IMR-90 (cell line): Measurements from ENCODE around the gene BICD1. TPM values are rescaled to one million over a fixed set of nuclear protein-coding genes. Genes with fewer than 3 reads are reported as not detected.

Experiments
- ATAC-seq: fragments of 200-7000 bp; cut with Tn5 transposase; 2 replicates; pipeline ENCODE4 v1.9.1; 2020; ENCODE audit warnings: low read depth, mild to moderate bottlenecking, moderate library complexity
- BruUV-seq: library from RNA; stranded (reverse); fragments of 400-500 nt; replicated peaks from 2 replicates; lab custom pipeline; 2021; lab: Mats Ljungman, UMichigan
- CTCF ChIA-PET: fragments of 300-600 bp; formaldehyde crosslinking; extraction: SDS; loops from one replicate; lab custom pipeline; 2021; ENCODE audit warnings: antibody characterized with exemption; lab: Yijun Ruan, JAX
- POLR2A ChIA-PET: fragments of 300-600 bp; sonication (Branson Sonifier 250); formaldehyde crosslinking; loops from one replicate; lab custom pipeline; 2022; ENCODE audit warnings: antibody characterized with exemption; ENCODE audit not compliant: unreplicated experiment; lab: Charles Lee
- DNase-seq: peaks from one replicate; pipeline ENCODE4 v3.0.0; 2013
- H2AFZ ChIP-seq: replicated peaks from 2 replicates; pipeline ENCODE3; 2013; ENCODE audit warnings: low read length, mild to moderate bottlenecking; ENCODE audit not compliant: poor library complexity
- H2AK5ac ChIP-seq: 2 replicates; pipeline ENCODE4 v1.6.1; 2013; ENCODE audit warnings: low read depth, low read length, inconsistent platforms
- H2AK9ac ChIP-seq: replicated peaks from 2 replicates; pipeline ENCODE3; 2013; ENCODE audit warnings: mild to moderate bottlenecking, low read depth, low read length, moderate library complexity; ENCODE audit not compliant: poor library complexity
- H2BK120ac ChIP-seq: 2 replicates; pipeline ENCODE4 v1.6.1; 2013; ENCODE audit warnings: low read depth, low read length, inconsistent platforms
- H2BK15ac ChIP-seq: 3 replicates; pipeline ENCODE4 v1.6.1; 2013; ENCODE audit warnings: low read depth, low read length, inconsistent platforms
- H2BK20ac ChIP-seq: 2 replicates; pipeline ENCODE4 v1.6.1; 2013; ENCODE audit warnings: low read depth, mild to moderate bottlenecking, inconsistent platforms, low read length, moderate library complexity
- H2BK5ac ChIP-seq: 2 replicates; pipeline ENCODE4 v1.6.1; 2013; ENCODE audit warnings: mild to moderate bottlenecking, low read depth, low read length, inconsistent platforms; ENCODE audit not compliant: poor library complexity, severe bottlenecking
- H3K14ac ChIP-seq: replicated peaks from 2 replicates; pipeline ENCODE4 v1.6.1; 2013; ENCODE audit warnings: low read depth, low read length, inconsistent platforms
- H3K18ac ChIP-seq: 2 replicates; pipeline ENCODE4 v1.6.1; 2013; ENCODE audit warnings: low read depth, low read length, control low read depth
- H3K23ac ChIP-seq: 2 replicates; pipeline ENCODE4 v1.6.1; 2013; ENCODE audit warnings: low read depth, low read length, inconsistent platforms
- H3K27ac ChIP-seq: 2 replicates; pipeline ENCODE4 v1.5.1; 2013; ENCODE audit warnings: mild to moderate bottlenecking, control low read depth, low read length; ENCODE audit not compliant: insufficient read depth
- H3K27me3 ChIP-seq: 2 replicates; pipeline ENCODE4 v1.6.1; 2013; ENCODE audit warnings: low read length; ENCODE audit not compliant: control insufficient read depth, insufficient read depth
- H3K36me3 ChIP-seq: 2 replicates; pipeline ENCODE4 v1.6.1; 2013; ENCODE audit warnings: low read length, mixed read lengths; ENCODE audit not compliant: control insufficient read depth, insufficient read depth
- H3K4ac ChIP-seq: 2 replicates; pipeline ENCODE4 v1.6.1; 2013; ENCODE audit warnings: low read depth, low read length, inconsistent platforms
- H3K4me1 ChIP-seq: 2 replicates; pipeline ENCODE4 v1.6.1; 2013; ENCODE audit warnings: low read length, mixed read lengths; ENCODE audit not compliant: control insufficient read depth, insufficient read depth
- H3K4me2 ChIP-seq: 2 replicates; pipeline ENCODE4 v1.6.1; 2013; ENCODE audit warnings: low read depth, mild to moderate bottlenecking, control low read depth, low read length, moderate library complexity
- H3K4me3 ChIP-seq: 2 replicates; pipeline ENCODE4 v1.5.1; 2013; ENCODE audit warnings: low read depth, mild to moderate bottlenecking, control low read depth, low read length, moderate library complexity; ENCODE audit not compliant: insufficient read depth
- H3K56ac ChIP-seq: 2 replicates; pipeline ENCODE4 v1.6.1; 2013; ENCODE audit warnings: low read length, inconsistent platforms; ENCODE audit not compliant: insufficient read depth; ENCODE audit errors: extremely low read depth
- H3K79me1 ChIP-seq, 2 experiments: 2 replicates each; pipeline ENCODE4 v1.6.1; 2013; ENCODE audit warnings: low read length in 2 of 2, inconsistent platforms in 1 of 2, low read depth in 1 of 2
- H3K9ac ChIP-seq: 2 replicates; pipeline ENCODE4 v1.6.1; 2013; ENCODE audit warnings: low read depth, low read length, control low read depth
- H3K9me1 ChIP-seq: 2 replicates; pipeline ENCODE4 v1.6.1; 2013; ENCODE audit warnings: low read length, inconsistent platforms; ENCODE audit not compliant: insufficient read depth
- H3K9me3 ChIP-seq: 2 replicates; pipeline ENCODE4 v1.6.1; 2013; ENCODE audit warnings: low read length; ENCODE audit not compliant: control insufficient read depth, insufficient read depth
- H4K20me1 ChIP-seq: 2 replicates; pipeline ENCODE4 v1.6.1; 2013; ENCODE audit warnings: low read length, inconsistent platforms; ENCODE audit not compliant: insufficient read depth
- H4K5ac ChIP-seq: 2 replicates; pipeline ENCODE4 v1.6.1; 2013; ENCODE audit warnings: mild to moderate bottlenecking, low read depth, low read length, control low read depth
- H4K8ac ChIP-seq, 2 experiments: 2 replicates each; pipeline ENCODE4 v1.6.1; 2013; ENCODE audit warnings: low read depth in 2 of 2, low read length in 2 of 2, control low read depth in 1 of 2, inconsistent platforms in 1 of 2
- H4K91ac ChIP-seq: 2 replicates; pipeline ENCODE4 v1.6.1; 2013; ENCODE audit warnings: low read depth, low read length, inconsistent platforms; ENCODE audit not compliant: insufficient read depth
- BHLHE40 ChIP-seq: fragments of 150-350 bp; IDR thresholded peaks from 2 replicates; pipeline ENCODE4 v1.6.1; 2016; ENCODE audit warnings: mild to moderate bottlenecking, low read depth, low read length
- CEBPB ChIP-seq: IDR thresholded peaks from 2 replicates; pipeline ENCODE4 v1.6.1; 2012; ENCODE audit warnings: low read depth, low read length, improper control_type of control experiment
- CHD1 ChIP-seq: IDR thresholded peaks from 2 replicates; pipeline ENCODE4 v1.6.1; 2012; ENCODE audit warnings: low read depth, low read length, improper control_type of control experiment
- ELK1 ChIP-seq: fragments of 150-350 bp; IDR thresholded peaks from 2 replicates; pipeline ENCODE4 v1.6.1; 2016; ENCODE audit warnings: low read depth, mild to moderate bottlenecking, low read length, moderate library complexity, borderline replicate concordance
- MAFK ChIP-seq: IDR thresholded peaks from 2 replicates; pipeline ENCODE4 v1.6.1; 2012; ENCODE audit warnings: low read depth, low read length, improper control_type of control experiment
- MXI1 ChIP-seq: IDR thresholded peaks from 2 replicates; pipeline ENCODE4 v1.6.1; 2012; ENCODE audit warnings: low read depth, mild to moderate bottlenecking, low read length, moderate library complexity, borderline replicate concordance
- NFE2L2 ChIP-seq: fragments of 150-350 bp; IDR thresholded peaks from 2 replicates; pipeline ENCODE4 v1.6.1; 2016; ENCODE audit warnings: low read depth, mild to moderate bottlenecking, low read length
- POLR2A ChIP-seq: IDR thresholded peaks from 2 replicates; pipeline ENCODE4 v1.6.1; 2012; ENCODE audit warnings: mild to moderate bottlenecking, low read depth, low read length
- RCOR1 ChIP-seq: IDR thresholded peaks from 2 replicates; pipeline ENCODE4 v1.6.1; 2012; ENCODE audit warnings: mild to moderate bottlenecking, low read length, improper control_type of control experiment; ENCODE audit not compliant: insufficient replicate concordance
- RFX5 ChIP-seq: IDR thresholded peaks from 2 replicates; pipeline ENCODE4 v1.8.0; 2012; ENCODE audit warnings: low read depth, mild to moderate bottlenecking, low read length, moderate library complexity
- USF2 ChIP-seq: fragments of 150-350 bp; IDR thresholded peaks from 2 replicates; pipeline ENCODE4 v1.6.1; 2017; ENCODE audit warnings: mild to moderate bottlenecking, antibody characterized with exemption, low read length, low read depth
- WGBS, 2 experiments: methylation state at CpG; one replicate each; pipeline versions ENCODE4 v1.1.5 to v1.1.7; 2013; ENCODE audit warnings: missing lambda C conversion rate in 2 of 2; ENCODE audit not compliant: insufficient read length in 1 of 2; ENCODE audit errors: extremely low coverage in 2 of 2; 5-methylcytosine and 5-hydroxymethylcytosine counted together
- dilution Hi-C: fragments of 300-500 bp; cut with HindIII; formaldehyde crosslinking; loops from one replicate; pipeline ENCODE4 v1.14.3; 2018; ENCODE audit warnings: low sequenced_read_pairs; ENCODE audit not compliant: unreplicated experiment
- in situ Hi-C: fragments of 300-500 bp; cut with MboI; formaldehyde crosslinking; loops from 3 replicates; pipeline ENCODE4 v1.14.3; 2019; ENCODE audit warnings: low sequenced_read_pairs, inconsistent platforms, mixed read lengths
- intact Hi-C: fragments of 100-400 bp; cut with micrococcal nuclease; formaldehyde crosslinking; loops from 2 replicates; pipeline ENCODE4 v1.10.0; 2022
- polyA plus RNA-seq, 3 experiments: library from polyadenylated mRNA; depleted of rRNA; stranded (reverse); fragments of >200 nt; gene quantifications; 2 replicates each; pipeline ENCODE4 v1.2.3, GENCODE V29; 2012; ENCODE audit warnings: low replicate concordance in 1 of 3
- total RNA-seq: library from RNA; depleted of rRNA; stranded (reverse); fragments of >200 nt; gene quantifications from 2 replicates; pipeline ENCODE4 v1.2.3, GENCODE V29; 2012

Gene BICD1
- total and polyA plus RNA-seq, 2 of the 4 experiments (the other 2 are of a cell fraction), result 17.2 to 21.8 TPM

- H2BK15ac ChIP-seq, result no peak overlapping the region
- H3K4me2 ChIP-seq, result peak overlapping the region; percentile 90
- peak overlapping the region; percentile 85 for H2AK9ac ChIP-seq
- H3K56ac ChIP-seq, result no peak overlapping the region
- no peak overlapping the region for H3K18ac ChIP-seq
- no peaks in the 10 kb centered on the region for H3K36me3 ChIP-seq
- no peak overlapping the region for H3K9ac ChIP-seq
- peak overlapping the region; percentile 47 for H3K4me3 ChIP-seq
- no peak overlapping the region for H2AK5ac ChIP-seq
- H3K27me3 ChIP-seq, result peaks cover 37% of the 10 kb centered on the region
- no peak overlapping the region for H3K23ac ChIP-seq
- TF ChIP-seq POLR2A (no peak), ELK1 (no peak), CEBPB (no peak), MXI1 (no peak), USF2 (no peak), RCOR1 (no peak), BHLHE40 (no peak), RFX5 (no peak), NFE2L2 (no peak), CHD1 (no peak), MAFK (no peak)
- no peak overlapping the region for H4K8ac ChIP-seq
- no peaks in the 10 kb centered on the region for H3K9me1 ChIP-seq
- CTCF ChIA-PET, result interaction anchor here (0.6 kb wide), 1 partner anchor 126 kb away, joined by 3 read pairs; no protein-coding TSS in a partner anchor
- in situ Hi-C loops, result no loop called here
- DNase-seq (no peak), ATAC-seq (no peak)
- dilution Hi-C loops, result no loop called here
- 2% methylated on average over 15 of the region's 36 CpGs; no CpG with 5 or more reads in 1 of the 2 experiments for WGBS, 2 experiments
- no peak overlapping the region for H2BK120ac ChIP-seq
- H4K20me1 ChIP-seq, result no peaks in the 10 kb centered on the region; the same call in 1 of the 2 replicates
- no peak overlapping the region for H3K4ac ChIP-seq
- no TSS peak for BruUV-seq
- intact Hi-C loops, result no loop called here
- H3K9me3 ChIP-seq, result no peaks in the 10 kb centered on the region
- no peak overlapping the region for H4K5ac ChIP-seq
- no peak overlapping the region for H2BK5ac ChIP-seq
- no peaks in the 10 kb centered on the region for H3K79me1 ChIP-seq
- H4K91ac ChIP-seq, result no peak overlapping the region
- no peaks in the 10 kb centered on the region for H3K4me1 ChIP-seq
- POLR2A ChIA-PET, result no interaction called here
- peak overlapping the region; percentile 94 for H2AFZ ChIP-seq
- H2BK20ac ChIP-seq, result no peak overlapping the region
- no peak overlapping the region for H3K27ac ChIP-seq
- no peak overlapping the region for H3K14ac ChIP-seq
These were observed 292.2 kb downstream of the BICD1 start for GRCh38 chr12:32398816-32399369.
